T-helper 2 cell (primary cell): ENCODE results near the gene NDUFAF2.
"Not testable (repeated sequence)": the region's sequence is repeated elsewhere in the genome, so short reads cannot be mapped to it uniquely, and the experiment has no call there.

ENCODE experiments used
- DNase-seq, 5 experiments: peaks; one replicate each; pipeline versions ENCODE4 v3.0.0 to v3.0.0-alpha.2; 2012 to 2022
- total RNA-seq, 2 donors: gene quantifications; one replicate each; lab custom pipeline; 2026; lab: John Stamatoyannopoulos, UW

Gene NDUFAF2, protein sequence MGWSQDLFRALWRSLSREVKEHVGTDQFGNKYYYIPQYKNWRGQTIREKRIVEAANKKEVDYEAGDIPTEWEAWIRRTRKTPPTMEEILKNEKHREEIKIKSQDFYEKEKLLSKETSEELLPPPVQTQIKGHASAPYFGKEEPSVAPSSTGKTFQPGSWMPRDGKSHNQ
- total RNA-seq, result 5.6 to 9.7 reads per million in 2 donors

DNA sequence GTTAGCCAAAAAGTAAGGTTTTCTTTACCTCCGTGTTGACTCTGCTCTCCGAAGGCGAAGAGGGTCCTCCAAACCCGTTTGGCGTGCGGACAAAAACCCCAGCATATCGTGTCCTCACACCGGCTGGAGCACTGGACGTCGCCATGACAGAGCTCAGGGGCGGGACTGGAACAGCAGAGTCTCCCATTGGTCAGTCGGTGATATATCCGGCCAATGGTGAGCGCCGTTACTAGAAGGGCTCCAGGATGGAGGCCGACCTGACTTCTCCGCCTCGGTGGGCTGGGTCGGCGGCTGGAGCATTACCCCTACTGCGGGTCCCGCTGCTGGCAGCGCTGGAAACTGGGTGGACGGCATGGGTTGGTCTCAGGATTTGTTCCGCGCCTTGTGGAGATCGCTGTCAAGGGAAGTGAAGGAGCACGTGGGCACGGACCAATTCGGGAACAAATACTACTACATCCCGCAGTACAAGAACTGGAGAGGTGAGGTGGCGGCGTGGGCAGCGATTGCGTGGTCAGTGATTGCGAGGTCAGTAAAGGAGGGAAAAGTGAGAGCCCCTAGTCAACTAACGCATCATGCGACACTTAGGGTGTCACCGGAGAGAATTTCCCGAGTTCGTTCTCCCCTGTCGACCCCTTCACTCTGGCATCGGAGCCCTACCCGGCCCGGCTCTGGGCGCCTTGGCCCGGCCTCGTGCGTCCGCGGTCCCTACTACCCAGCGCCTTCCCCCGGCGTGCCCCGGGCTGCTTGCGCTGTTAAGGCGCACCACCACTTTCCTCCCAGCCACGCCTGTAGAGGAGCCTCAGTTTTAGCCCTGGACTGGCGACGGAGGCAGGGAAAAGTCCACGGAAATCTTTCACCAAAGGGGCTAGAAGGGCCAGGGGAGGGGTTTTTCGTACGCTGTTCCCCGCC is at the start of gene NDUFAF2, which contains the start of gene ERCC8:
Gene NDUFAF2, plus strand, starts transcription at position 302 of the 909 bp plus-strand sequence. Its CDS starts 51 bp downstream, at position 353.
Gene ERCC8, minus strand, starts transcription at position 167 of the 909 bp plus-strand sequence. Its CDS starts 62 bp downstream, at position 105.
- DNase-seq, result peak; percentile 65 to 91 (median 83)

DNA sequence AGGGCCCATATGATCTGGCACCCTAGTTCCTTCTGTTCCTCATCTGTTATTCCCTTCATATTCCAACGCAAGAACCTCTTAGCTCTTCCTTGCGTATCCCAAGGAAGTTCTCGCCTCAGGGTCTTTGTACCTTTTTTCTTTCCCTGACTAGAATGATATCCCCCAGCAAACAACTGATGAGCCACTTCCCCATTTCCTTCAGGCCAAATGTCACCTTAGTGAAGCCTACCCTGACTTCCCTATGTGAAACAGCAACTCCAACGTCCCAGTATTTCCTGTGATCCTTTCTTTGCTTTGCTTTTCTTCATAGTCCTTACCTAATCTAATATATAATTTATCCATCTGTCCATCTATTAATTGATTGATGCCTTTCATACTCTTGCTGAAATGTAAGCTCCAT is 48.0 kb upstream of the NDUFAF2 start:
- DNase-seq, result no peak

DNA sequence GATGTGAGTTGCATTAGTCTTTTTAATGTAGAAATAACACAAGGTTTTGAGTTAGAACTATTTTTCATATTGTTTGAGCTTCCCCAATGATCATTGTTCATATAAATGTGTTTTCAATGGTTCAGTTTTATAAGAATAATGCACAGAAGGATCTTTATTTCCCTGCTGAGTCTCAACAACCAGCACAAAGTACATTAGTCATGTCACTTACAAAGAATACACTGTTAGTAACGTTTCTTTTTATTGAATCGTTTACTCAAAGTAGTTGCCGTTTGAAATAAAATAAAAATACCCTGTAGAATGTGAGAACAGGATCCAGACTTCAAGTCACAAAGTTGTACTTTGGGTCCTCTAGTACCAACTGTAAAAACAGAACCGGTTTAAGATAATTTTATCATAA is 41.6 kb upstream of the NDUFAF2 start:
- DNase-seq, result no peak

DNA sequence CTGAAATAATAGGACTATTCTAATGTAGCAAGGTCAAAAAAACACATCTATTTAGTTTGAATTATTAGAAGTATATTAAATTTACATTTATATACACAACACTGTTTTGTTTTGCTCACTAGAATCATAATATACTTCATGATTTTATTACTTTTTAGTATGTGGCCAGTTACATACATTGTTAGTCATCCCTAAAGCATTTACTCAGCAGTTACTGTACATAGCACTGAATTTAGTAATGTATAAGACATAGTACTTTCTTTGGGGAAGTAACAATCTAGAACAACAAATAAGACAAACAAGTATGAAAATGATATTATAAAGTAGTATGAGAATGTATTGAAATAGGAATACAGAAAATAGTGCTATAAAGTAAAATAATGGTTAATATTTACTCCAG is 28.4 kb upstream of the NDUFAF2 start:
- no peak for DNase-seq

DNA sequence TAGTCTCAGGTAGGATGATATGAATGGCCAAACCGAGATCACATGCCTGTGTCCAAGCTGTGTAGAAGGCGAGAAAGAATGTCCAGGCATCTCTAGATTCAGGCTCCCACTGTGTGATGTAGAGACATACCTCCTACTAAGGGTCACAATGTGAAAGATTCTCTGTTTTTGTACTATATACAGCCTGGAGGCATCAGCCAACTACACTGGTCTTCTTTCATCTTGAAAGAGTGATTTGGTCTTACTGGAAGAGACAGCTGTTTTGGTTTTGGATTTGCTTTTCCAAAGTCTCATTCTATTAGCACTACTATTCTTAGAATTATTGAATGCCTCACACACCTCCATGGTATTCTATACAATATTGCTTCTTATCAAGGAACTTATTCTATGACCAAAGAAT is 26.5 kb upstream of the NDUFAF2 start:
- DNase-seq, result no peak

DNA sequence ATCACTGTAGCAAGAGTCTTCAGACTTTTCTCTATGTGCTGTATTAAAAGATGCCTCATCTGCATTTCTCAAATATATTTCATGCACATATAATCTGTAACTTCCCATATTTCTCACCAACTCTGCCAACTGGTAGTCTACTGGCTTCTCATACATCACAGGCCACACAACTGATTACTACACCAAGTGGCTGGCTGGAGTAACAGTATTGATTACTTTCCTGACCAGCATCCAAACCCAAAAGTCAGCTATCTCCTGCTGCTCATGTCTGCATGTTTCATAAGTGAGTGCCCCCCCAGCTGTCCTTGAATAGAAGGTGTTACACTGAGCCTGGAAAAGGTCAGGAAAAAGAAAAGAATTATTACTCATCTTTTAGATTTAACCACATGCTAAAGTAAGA is 17.6 kb upstream of the NDUFAF2 start:
- no peak for DNase-seq

DNA sequence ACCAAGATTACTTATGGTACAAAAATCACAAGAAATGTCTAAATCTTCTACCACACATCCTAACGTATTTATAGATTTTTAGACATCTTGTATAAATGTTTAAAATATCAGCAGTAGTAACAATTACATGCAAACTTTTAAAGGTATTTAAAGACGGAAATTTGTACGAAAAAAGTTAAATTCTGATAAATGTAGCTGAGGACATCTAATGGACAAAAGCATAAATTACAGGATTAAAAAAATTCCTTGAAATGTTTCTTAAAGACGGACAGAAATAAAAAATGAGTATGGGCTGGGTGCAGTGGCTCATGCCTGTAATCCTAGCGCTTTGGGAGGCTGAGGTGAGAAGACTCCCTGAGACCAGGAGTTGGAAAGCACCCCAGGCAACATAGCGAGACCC is 16.0 kb upstream of the NDUFAF2 start:
- DNase-seq, result no peak

DNA sequence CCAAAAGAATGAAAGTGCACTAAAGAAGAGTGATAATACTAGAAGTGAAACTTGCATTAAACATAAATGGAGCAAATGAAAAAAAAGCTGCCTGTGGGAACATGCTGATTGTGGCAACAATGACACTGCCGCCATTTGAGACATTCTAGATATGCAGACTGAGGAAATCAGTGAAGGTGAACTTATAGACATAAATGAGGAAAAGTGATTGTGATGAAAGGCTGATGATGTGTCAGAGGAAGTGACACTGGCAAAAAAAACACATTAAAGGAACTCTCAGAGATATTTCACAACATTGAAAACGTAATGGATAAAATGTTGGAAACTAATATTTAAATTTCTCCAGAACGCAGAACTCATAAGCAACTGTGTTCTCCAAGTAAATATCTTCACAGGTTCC is 1.4 kb upstream of the NDUFAF2 start:
- no peak for DNase-seq

DNA sequence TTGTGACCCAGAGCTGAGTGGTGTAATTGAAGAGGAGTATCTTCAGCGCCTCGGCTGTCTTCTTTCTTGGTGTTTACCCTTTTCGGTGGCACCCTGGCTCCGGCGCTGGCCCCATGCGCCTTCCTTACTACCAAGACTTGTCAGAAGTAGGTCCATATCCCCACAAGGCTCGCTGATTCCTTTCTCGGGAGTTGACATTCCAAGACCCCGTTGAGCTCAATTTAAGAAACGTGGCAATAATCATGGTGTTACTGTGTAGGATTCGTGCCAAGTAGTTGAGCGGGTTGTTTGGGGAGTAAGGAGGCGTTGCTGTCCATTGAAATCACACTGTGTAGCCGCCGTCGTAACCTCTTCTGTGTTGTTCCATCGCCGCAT is 795 bp downstream of the NDUFAF2 start:
- peak in 2 of 5 experiments; percentile 7 to 52 for DNase-seq

DNA sequence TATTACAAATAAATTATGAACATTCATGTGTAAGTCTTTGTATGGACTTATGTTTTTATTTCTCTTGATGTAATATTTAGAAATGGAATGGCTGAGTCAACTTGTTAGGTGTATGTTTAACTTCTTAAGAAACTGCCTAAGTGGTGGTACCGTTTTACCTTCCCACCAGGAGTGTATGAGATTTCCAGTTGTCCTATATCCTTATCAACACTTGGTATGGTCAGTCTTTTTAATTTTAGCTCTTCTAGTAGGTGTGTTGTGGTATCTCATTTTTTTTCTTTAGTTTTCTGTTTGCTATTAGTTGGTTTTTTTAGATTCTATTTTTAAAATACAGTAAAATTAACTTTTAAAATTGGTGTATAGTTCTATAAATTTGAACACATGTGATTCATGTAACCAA is 3.7 kb downstream of the NDUFAF2 start:
- DNase-seq, result no peak

DNA sequence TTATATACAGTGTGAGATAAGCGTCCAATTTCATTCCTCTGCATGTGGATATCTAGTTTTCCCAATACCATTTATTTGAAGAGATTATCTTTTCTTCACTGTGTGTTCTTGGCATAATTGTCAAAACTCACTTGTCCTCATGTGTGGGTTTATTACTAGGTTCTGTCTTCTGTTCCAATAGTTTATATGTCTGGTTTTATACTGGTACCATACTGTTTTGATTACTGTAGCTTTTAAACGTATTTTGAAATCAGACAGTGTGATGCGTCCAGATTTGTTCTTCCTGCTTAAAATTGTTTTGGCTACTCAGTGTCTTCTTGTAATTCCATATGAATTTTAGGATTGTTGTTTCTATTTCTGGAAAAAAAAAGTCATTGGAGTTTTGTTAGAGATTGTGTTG is 10.2 kb downstream of the NDUFAF2 start:
- DNase-seq, result no peak

DNA sequence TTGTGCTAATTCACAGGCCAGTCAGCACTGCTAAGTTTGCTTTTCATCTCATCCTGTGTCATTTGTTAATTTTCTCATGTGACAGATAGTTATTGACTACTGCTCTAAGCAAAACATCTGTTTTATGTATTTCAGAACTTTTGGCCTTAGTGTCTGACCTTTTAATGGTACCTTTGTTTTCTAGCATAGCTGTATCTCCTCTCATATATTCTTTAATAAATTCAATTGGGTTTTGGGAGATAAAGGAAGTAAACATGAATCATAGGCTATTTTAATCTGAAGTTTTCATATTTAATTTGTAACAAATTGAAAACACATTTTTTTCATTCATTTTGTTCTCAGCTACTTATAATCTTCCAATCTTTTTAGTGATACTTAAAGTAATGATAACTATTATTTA is 13.1 kb downstream of the NDUFAF2 start:
- no peak for DNase-seq

DNA sequence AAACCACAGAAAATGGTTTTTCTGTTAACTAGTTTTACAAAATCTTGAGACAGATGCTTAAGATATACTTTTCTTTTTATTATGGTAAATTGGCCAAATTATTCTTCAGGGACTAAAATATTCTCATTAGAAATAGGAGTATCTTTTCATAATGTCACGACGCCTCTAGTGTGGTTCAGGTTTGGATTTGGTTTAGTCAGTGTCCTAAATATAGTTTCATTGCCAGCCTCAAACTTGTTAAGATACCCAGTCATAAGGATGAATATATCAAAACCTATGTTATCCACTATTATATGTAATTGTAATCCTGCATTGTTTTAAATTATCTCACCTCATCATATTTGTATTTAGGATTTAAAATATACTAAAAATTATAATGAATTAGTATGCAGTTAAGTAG is 13.7 kb downstream of the NDUFAF2 start:
- DNase-seq, result no peak

DNA sequence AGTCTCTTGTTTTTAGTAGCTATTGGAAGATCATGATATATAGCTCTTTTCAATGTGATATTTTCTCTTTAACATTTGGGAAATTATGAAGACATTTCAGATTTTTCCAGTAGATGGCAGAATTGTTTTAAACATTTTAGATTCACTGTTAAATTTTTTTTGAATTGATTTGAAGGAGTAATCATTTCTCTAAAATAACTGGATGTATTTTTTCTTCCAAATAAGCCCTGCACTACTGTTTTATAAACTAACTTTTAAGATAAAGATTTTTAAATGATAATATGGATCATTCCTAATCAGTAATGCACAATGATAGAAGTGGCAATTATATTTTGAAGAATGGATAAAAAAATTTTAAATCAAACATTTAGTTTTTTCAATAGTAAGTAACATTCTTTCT is 14.2 kb downstream of the NDUFAF2 start:
- DNase-seq, result peak in 1 of 5 experiments; percentile 16

DNA sequence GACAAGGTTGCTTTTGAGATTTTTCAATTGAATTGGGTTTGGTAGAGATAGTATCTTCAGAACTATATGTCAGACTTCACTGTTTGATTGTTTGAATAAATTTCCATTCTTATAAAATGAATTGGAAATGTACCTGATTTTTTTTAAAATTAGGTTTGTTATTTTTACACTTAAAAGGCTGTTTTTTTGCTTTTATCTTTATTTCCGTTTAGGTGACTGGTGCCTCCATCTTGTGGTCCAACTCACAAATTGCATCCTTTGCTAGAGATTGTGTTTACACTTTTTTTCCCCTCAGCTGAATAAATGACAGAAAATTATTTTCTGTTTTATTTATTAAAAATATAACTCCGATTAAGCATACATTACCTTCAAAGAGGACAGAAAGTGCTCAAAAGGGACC is 15.6 kb downstream of the NDUFAF2 start:
- peak in 1 of 5 experiments; percentile 25 for DNase-seq

DNA sequence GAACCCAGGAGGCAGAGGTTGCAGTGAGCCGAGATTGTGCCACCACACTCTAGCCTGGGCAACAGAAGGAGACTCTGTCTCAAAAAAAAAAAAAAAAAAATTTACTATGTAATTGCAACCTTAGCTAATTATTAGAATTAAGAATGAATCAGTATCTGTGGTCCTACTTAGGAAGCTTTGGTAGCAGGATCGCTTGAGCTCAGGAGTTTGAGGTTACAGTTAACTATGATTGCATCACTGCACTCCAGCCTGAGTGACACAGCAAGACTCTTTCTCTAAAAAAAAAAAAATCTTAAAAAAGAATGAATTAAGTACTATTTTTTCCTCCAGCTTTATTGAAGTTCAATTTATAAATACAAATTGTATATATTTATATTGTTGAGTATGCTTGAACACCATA is 16.7 kb downstream of the NDUFAF2 start:
- no peak for DNase-seq

DNA sequence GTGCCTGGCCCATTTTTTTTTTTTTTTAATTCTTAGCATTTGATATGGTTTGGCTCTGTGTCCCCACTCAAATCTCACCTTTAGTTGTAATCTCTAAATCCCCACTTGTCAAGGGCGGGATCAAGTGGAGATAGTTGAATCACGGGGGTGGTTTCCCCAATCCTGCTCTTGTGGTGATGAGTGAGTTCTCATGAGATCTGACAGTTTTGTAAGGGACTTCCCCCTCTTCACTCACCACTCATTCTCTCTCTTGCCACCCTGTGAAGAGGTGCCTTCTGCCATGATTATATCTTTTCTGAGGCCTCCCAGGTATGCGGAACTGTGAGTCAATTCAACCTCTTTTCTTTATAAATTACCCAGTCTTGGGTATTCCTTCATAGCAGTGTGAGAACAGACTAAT is 27.2 kb downstream of the NDUFAF2 start:
- DNase-seq, result peak in 2 of 5 experiments; percentile 24 to 61

DNA sequence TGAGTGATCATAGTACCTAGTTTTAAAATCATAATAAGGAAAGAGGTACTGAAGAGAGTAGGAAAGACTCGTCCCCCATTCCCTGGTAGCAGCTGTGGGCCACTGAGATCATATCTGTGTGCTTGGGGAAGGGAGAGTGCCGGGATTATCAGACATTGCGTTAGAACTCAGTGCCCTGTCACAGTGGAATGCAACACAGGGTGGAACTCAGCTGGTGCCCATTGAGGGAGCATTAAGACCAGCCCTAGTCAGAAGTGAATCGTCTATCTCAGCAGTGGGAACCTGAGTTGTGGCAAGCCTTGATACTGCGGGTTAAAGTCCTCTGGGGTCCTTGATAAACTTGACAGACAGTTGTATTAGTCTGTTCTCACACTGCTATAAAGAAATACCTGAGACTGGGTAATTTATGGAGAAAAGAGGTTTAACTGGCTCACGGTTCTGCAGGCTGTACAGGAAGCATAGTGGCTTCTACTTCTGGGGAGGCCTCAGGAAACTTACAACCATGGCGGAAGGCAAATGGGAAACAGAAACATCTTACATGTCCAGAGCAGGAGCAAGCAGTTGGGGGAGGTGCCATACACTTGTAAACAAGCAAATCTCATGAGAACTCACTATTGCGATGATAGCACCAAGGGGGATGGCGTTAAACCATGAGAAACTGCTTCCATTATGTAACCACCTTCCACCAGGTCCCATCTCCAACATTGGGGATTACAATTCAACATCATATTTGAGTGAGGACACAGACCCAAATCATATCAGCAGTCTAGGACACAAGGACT is 33.1 kb downstream of the NDUFAF2 start:
- DNase-seq, result no peak

DNA sequence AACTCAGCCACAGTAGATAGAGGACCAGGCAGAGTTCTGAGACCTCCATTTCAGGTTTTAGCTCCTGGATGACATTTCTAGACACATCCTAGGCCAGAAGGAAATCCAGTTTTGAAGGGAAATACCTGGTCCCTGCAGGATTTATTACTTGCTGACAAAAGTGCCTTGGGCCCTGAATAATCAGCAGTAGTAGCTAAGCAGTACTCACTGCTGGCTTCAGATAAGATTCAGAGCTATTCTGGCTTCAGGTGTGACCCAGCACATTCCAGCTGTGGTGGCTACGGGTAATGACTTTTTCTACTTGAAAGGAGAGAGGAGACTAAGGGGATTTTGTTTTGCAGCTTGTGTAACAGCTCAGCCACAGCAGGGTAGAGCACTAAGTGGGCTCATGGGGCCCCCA is 34.0 kb downstream of the NDUFAF2 start:
- no peak for DNase-seq

DNA sequence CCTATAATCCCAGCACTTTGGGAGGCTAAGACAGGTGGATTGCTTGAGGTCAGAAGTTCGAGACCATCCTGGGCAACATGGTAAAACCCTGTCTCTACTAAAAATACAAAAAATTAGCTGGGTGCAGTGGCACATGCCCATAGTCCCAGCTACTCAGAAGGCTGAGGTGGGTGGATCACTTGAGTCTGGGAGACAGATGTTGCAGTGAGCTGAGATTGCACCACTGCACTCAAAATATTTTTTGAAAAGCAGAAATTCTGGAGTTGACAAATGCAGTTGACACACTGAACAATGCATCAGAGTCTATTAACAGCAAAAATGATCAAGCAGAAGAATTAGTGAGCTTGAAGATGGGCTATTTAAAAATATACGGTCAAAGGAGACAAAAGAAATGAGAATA is 35.5 kb downstream of the NDUFAF2 start:
- DNase-seq, result no peak

DNA sequence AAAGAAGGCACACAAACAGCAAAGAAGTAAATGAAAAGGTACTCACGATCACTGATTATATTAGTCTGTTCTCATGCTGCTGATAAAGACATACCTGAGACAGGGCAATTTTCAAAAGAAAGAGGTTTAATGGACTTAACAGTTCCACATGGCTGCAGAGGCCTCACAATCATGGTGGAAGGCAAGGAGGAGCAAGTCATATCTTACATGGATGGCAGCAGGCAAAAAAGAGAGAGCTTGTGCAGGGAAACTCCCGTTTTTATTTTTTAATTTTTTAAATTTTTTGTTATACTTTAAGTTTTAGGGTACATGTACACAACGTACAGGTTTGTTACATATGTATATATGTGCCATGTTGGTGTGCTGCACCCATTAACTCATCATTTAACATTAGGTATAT is 37.1 kb downstream of the NDUFAF2 start:
- not testable (repeated sequence) for DNase-seq

DNA sequence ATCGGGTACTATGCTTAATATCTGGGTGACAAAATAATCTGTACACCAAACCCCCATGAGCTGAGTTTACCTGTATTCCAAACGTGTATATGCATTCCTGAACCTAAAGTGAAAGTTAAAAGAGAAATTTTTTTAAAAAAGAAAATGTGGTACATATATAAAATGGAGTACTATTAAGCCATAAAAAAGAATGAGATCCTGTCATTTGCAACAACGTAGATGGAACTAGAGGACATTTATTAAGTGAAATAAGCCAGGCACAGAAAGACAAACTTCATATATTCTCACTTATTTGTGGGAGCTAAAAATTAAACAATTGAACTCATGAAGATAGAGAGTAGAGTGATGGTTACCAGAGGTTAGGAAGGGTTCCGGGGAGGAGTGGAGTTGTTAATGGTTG is 44.8 kb downstream of the NDUFAF2 start:
- DNase-seq, result no peak

DNA sequence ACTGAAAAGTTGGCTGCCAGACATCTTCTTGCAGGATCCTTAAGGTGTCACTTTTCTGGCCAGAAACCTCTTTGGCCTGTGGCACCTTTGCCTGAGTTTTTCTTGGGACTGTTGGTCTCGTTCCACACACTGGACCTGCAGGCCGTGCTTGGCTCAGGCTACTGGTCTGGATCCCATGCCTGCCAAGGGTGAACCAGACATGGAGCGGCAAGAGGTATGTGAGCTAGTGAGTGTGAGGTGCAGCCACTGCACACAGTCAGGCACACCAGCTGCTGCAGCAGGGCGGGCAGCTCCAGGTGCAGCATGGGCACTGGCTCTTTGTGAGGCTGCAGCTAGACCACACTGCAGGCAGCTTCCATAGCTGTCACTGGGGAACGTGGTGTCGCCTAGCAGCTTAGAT is 47.9 kb downstream of the NDUFAF2 start:
- no peak for DNase-seq
